ENCODE data around the gene SFXN4. TPM values are rescaled to one million over a fixed set of nuclear protein-coding genes. Genes with fewer than 3 reads are reported as not detected.

The SFXN4 gene
- total and polyA plus RNA-seq, 2 of the 13 experiments (the other 11 are each of a cell fraction or from before 2014, with no cell fraction given) = 47.7 to 64.9 TPM

DNA sequence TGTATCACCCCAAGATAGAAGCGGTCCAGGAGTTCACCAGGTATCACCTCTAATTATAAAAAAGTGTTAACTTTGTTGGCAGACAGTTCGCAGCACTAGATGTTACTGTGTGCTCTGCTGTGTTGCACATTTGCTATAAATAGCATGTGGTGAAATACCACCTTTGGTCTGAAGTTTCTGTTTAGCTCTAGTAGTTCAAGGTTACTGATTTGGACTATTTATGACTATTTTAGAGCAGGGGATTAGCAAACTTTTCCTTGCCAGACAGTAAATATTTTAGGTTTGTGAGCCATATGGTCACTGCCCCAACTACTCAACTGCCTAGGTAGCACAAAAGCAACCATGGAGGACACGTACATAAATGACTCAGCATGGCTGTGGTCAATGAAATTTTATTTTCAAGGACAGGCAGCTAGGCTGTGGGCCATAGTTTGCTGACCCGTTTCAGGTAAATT, 45.1 kb downstream of the SFXN4 start (continued):
- TF ChIP-seq ZNF10 (CRISPR knock-in tag; IDR thresholded peaks at IDR 0.05; ENCODE audit: borderline replicate concordance, low read depth) (no peak), ZNF326 (CRISPR knock-in tag; IDR thresholded peaks at IDR 0.05; ENCODE audit: borderline replicate concordance) (no peak), ZNF3 (CRISPR knock-in tag; IDR thresholded peaks at IDR 0.05) (no peak), HOXA7 (CRISPR knock-in tag; IDR thresholded peaks at IDR 0.05) (no peak), CHD4 (IDR thresholded peaks at IDR 0.05; ENCODE audit: borderline replicate concordance, low read length) (no peak), SYNCRIP (IDR thresholded peaks at IDR 0.05; ENCODE audit: insufficient read depth, low read depth, low read length) (no peak), CCDC6 (CRISPR knock-in tag; IDR thresholded peaks at IDR 0.05) (peak; percentile 88; the same call in 1 of the 2 replicates), MEF2D (CRISPR knock-in tag; IDR thresholded peaks at IDR 0.05) (peak; percentile 100), KMT2B (CRISPR knock-in tag; IDR thresholded peaks at IDR 0.05) (0 out of 2 replicates have a peak, but pooled peaks have one; percentile 30), RORA (CRISPR knock-in tag; IDR thresholded peaks at IDR 0.05) (no peak), HCFC1 (IDR thresholded peaks at IDR 0.05; ENCODE audit: low read depth, low read length) (no peak), SPEN (CRISPR knock-in tag; IDR thresholded peaks at IDR 0.05; ENCODE audit: low read depth) (0 out of 2 replicates have a peak, but pooled peaks have one; percentile 47), MTF1 (CRISPR knock-in tag; IDR thresholded peaks at IDR 0.05) (no peak), TGIF2 (CRISPR knock-in tag; IDR thresholded peaks at IDR 0.05) (0 out of 2 replicates have a peak, but pooled peaks have one; percentile 55), ZNF121 (CRISPR knock-in tag; IDR thresholded peaks at IDR 0.05) (no peak), ZNF792 (CRISPR knock-in tag; IDR thresholded peaks at IDR 0.05) (peak; percentile 74; the same call in 1 of the 2 replicates), SP5 (CRISPR knock-in tag; IDR thresholded peaks at IDR 0.05; ENCODE audit: borderline replicate concordance, low read depth) (no peak)
- TF ChIP-seq, protein P1, sequence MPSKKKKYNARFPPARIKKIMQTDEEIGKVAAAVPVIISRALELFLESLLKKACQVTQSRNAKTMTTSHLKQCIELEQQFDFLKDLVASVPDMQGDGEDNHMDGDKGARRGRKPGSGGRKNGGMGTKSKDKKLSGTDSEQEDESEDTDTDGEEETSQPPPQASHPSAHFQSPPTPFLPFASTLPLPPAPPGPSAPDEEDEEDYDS (CRISPR knock-in tag; IDR thresholded peaks at IDR 0.05) = peak; percentile 55; the same call in 1 of the 2 replicates
- TF ChIP-seq, protein P2, sequence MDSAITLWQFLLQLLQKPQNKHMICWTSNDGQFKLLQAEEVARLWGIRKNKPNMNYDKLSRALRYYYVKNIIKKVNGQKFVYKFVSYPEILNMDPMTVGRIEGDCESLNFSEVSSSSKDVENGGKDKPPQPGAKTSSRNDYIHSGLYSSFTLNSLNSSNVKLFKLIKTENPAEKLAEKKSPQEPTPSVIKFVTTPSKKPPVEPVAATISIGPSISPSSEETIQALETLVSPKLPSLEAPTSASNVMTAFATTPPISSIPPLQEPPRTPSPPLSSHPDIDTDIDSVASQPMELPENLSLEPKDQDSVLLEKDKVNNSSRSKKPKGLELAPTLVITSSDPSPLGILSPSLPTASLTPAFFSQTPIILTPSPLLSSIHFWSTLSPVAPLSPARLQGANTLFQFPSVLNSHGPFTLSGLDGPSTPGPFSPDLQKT (CRISPR knock-in tag; IDR thresholded peaks at IDR 0.05; ENCODE audit: borderline replicate concordance) = no peak
- TF ChIP-seq, protein P3, sequence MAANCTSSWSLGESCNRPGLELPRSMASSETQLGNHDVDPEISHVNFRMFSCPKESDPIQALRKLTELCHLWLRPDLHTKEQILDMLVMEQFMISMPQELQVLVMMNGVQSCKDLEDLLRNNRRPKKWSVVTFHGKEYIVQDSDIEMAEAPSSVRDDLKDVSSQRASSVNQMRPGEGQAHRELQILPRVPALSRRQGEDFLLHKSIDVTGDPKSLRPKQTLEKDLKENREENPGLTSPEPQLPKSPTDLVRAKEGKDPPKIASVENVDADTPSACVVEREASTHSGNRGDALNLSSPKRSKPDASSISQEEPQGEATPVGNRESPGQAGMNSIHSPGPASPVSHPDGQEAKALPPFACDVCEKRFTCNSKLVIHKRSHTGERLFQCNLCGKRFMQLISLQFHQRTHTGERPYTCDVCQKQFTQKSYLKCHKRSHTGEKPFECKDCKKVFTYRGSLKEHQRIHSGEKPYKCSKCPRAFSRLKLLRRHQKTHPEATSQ (CRISPR knock-in tag; IDR thresholded peaks at IDR 0.05; ENCODE audit: borderline replicate concordance) = no peak
- TF ChIP-seq, protein P4, sequence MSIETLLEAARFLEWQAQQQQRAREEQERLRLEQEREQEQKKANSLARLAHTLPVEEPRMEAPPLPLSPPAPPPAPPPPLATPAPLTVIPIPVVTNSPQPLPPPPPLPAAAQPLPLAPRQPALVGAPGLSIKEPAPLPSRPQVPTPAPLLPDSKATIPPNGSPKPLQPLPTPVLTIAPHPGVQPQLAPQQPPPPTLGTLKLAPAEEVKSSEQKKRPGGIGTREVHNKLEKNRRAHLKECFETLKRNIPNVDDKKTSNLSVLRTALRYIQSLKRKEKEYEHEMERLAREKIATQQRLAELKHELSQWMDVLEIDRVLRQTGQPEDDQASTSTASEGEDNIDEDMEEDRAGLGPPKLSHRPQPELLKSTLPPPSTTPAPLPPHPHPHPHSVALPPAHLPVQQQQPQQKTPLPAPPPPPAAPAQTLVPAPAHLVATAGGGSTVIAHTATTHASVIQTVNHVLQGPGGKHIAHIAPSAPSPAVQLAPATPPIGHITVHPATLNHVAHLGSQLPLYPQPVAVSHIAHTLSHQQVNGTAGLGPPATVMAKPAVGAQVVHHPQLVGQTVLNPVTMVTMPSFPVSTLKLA (IDR thresholded peaks at IDR 0.05) = no peak
- TF ChIP-seq, protein P5, sequence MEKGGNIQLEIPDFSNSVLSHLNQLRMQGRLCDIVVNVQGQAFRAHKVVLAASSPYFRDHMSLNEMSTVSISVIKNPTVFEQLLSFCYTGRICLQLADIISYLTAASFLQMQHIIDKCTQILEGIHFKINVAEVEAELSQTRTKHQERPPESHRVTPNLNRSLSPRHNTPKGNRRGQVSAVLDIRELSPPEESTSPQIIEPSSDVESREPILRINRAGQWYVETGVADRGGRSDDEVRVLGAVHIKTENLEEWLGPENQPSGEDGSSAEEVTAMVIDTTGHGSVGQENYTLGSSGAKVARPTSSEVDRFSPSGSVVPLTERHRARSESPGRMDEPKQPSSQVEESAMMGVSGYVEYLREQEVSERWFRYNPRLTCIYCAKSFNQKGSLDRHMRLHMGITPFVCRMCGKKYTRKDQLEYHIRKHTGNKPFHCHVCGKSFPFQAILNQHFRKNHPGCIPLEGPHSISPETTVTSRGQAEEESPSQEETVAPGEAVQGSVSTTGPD (CRISPR knock-in tag; IDR thresholded peaks at IDR 0.05) = peak; percentile 84
- TF ChIP-seq, protein P6, sequence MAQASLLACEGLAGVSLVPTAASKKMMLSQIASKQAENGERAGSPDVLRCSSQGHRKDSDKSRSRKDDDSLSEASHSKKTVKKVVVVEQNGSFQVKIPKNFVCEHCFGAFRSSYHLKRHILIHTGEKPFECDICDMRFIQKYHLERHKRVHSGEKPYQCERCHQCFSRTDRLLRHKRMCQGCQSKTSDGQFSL (CRISPR knock-in tag; IDR thresholded peaks at IDR 0.05) = no peak
- TF ChIP-seq, protein P7, sequence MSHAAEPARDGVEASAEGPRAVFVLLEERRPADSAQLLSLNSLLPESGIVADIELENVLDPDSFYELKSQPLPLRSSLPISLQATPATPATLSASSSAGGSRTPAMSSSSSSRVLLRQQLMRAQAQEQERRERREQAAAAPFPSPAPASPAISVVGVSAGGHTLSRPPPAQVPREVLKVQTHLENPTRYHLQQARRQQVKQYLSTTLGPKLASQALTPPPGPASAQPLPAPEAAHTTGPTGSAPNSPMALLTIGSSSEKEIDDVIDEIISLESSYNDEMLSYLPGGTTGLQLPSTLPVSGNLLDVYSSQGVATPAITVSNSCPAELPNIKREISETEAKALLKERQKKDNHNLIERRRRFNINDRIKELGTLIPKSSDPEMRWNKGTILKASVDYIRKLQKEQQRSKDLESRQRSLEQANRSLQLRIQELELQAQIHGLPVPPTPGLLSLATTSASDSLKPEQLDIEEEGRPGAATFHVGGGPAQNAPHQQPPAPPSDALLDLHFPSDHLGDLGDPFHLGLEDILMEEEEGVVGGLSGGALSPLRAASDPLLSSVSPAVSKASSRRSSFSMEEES (CRISPR knock-in tag; IDR thresholded peaks at IDR 0.05) = peak; percentile 64; the same call in 1 of the 2 replicates
